HEK293 (cell line): Measurements from ENCODE around the gene GRHL3.

Experiments used
- CTCF ChIA-PET: fragments of 350-600 bp; formaldehyde crosslinking; extraction: SDS; loops from one replicate; lab custom pipeline; 2021; ENCODE audit warnings: antibody characterized with exemption; lab: Yijun Ruan, JAX
- POLR2A ChIA-PET: fragments of 300-600 bp; formaldehyde crosslinking; extraction: SDS; loops from one replicate; lab custom pipeline; 2020; ENCODE audit warnings: antibody characterized with exemption, inconsistent platforms; lab: Yijun Ruan, JAX
- H3K27ac ChIP-seq: fragments of 200-500 bp; sonication (Bioruptor generic); 2 replicates; pipeline ENCODE4 v1.5.1; 2014; ENCODE audit warnings: low read depth, low read length, control low read depth, inconsistent platforms; ENCODE audit errors: extremely low read depth
- H3K36me3 ChIP-seq, 2 experiments: fragments of 200-500 bp in 1 of 2; sonication (Bioruptor generic) in 1 of 2; 1 replicate in 1 of 2; 2 replicates in 1 of 2; pipeline ENCODE4 v1.5.1; 2014 to 2017; ENCODE audit warnings: inconsistent platforms in 2 of 2, low read length in 2 of 2; ENCODE audit not compliant: control insufficient read depth in 2 of 2, insufficient read depth in 1 of 2
- H3K4me1 ChIP-seq: fragments of 200-500 bp; sonication (Bioruptor generic); 2 replicates; pipeline ENCODE4 v1.5.1; 2014; ENCODE audit warnings: mild to moderate bottlenecking, low read length, inconsistent platforms; ENCODE audit not compliant: control insufficient read depth, insufficient read depth
- H3K4me3 ChIP-seq: 2 replicates; pipeline ENCODE4 v1.5.1; 2011; ENCODE audit warnings: low read depth, mild to moderate bottlenecking, control low read depth, low read length, moderate library complexity
- H3K9me3 ChIP-seq: fragments of 200-500 bp; sonication (Bioruptor generic); 2 replicates; pipeline ENCODE4 v1.5.1; 2014; ENCODE audit warnings: low read depth, low read length, inconsistent platforms; ENCODE audit not compliant: control insufficient read depth, insufficient read depth
- AEBP2 ChIP-seq: fragments of 450-650 bp; formaldehyde crosslinking; IDR thresholded peaks from 2 replicates; pipeline ENCODE4 v1.5.1; 2016; ENCODE audit warnings: missing biosample characterization, missing genetic modification characterization, borderline replicate concordance
- GLIS2 ChIP-seq: fragments of 450-650 bp; formaldehyde crosslinking; IDR thresholded peaks from 2 replicates; pipeline ENCODE4 v1.5.1; 2016; ENCODE audit warnings: missing biosample characterization, missing genetic modification characterization
- KLF1 ChIP-seq: fragments of 450-650 bp; formaldehyde crosslinking; IDR thresholded peaks from 2 replicates; pipeline ENCODE4 v1.5.1; 2016; ENCODE audit warnings: missing biosample characterization, missing genetic modification characterization
- MZF1 ChIP-seq: fragments of 450-650 bp; formaldehyde crosslinking; IDR thresholded peaks from 2 replicates; pipeline ENCODE4 v1.5.1; 2017; ENCODE audit warnings: missing biosample characterization, missing genetic modification characterization, borderline replicate concordance
- PATZ1 ChIP-seq: fragments of 450-650 bp; formaldehyde crosslinking; IDR thresholded peaks from 2 replicates; pipeline ENCODE4 v1.5.1; 2016; ENCODE audit warnings: missing biosample characterization, missing genetic modification characterization
- PRDM1 ChIP-seq: fragments of 450-650 bp; formaldehyde crosslinking; IDR thresholded peaks from 2 replicates; pipeline ENCODE4; 2016; ENCODE audit warnings: missing biosample characterization, missing genetic modification characterization
- PRDM6 ChIP-seq: fragments of 450-650 bp; formaldehyde crosslinking; IDR thresholded peaks from 2 replicates; pipeline ENCODE4 v1.5.1; 2017; ENCODE audit warnings: missing biosample characterization, missing genetic modification characterization
- SCRT1 ChIP-seq: fragments of 450-650 bp; formaldehyde crosslinking; IDR thresholded peaks from 2 replicates; pipeline ENCODE4 v1.5.1; 2016; ENCODE audit warnings: missing biosample characterization, missing genetic modification characterization, borderline replicate concordance
- SCRT2 ChIP-seq: fragments of 450-650 bp; formaldehyde crosslinking; IDR thresholded peaks from 2 replicates; pipeline ENCODE4 v1.5.1; 2016; ENCODE audit warnings: missing biosample characterization, missing genetic modification characterization
- SP7 ChIP-seq: fragments of 450-650 bp; formaldehyde crosslinking; IDR thresholded peaks from 2 replicates; pipeline ENCODE4 v1.5.1; 2016; ENCODE audit warnings: missing biosample characterization, missing genetic modification characterization
- TRIM28 ChIP-seq: IDR thresholded peaks from 2 replicates; pipeline ENCODE4 v1.6.1; 2011; ENCODE audit warnings: low read length, control low read depth, borderline replicate concordance
- ZBTB20 ChIP-seq: fragments of 450-650 bp; formaldehyde crosslinking; IDR thresholded peaks from 2 replicates; pipeline ENCODE4 v1.5.1; 2016; ENCODE audit warnings: missing biosample characterization, missing genetic modification characterization
- ZEB2 ChIP-seq: fragments of 450-650 bp; formaldehyde crosslinking; IDR thresholded peaks from 2 replicates; pipeline ENCODE4 v1.5.1; 2016; ENCODE audit warnings: missing biosample characterization, missing genetic modification characterization
- ZFP37 ChIP-seq: fragments of 450-650 bp; formaldehyde crosslinking; IDR thresholded peaks from 2 replicates; pipeline ENCODE4 v1.5.1; 2016; ENCODE audit warnings: missing biosample characterization, missing genetic modification characterization
- ZNF10 ChIP-seq: fragments of 450-650 bp; formaldehyde crosslinking; IDR thresholded peaks from 2 replicates; pipeline ENCODE4 v1.5.1; 2017; ENCODE audit warnings: missing biosample characterization, missing genetic modification characterization
- ZNF2 ChIP-seq: fragments of 450-650 bp; formaldehyde crosslinking; IDR thresholded peaks from 2 replicates; pipeline ENCODE4 v1.5.1; 2016; ENCODE audit warnings: missing biosample characterization, missing genetic modification characterization
- ZNF274 ChIP-seq, 2 experiments: fragments of 200-500 bp in 1 of 2; fragments of 450-650 bp in 1 of 2; sonication (Bioruptor generic) in 1 of 2; formaldehyde crosslinking in 1 of 2; IDR thresholded peaks; 2 replicates each; pipeline versions ENCODE4 v1.5.1 to v1.6.1; 2014 to 2016; ENCODE audit warnings: borderline replicate concordance in 1 of 2, inconsistent platforms in 1 of 2, low read length in 1 of 2, missing biosample characterization in 1 of 2, missing genetic modification characterization in 1 of 2
- ZNF335 ChIP-seq: fragments of 450-650 bp; formaldehyde crosslinking; conservative IDR thresholded peaks from 2 replicates; pipeline ENCODE4 v1.5.1; 2016; ENCODE audit warnings: missing biosample characterization, missing genetic modification characterization
- ZNF341 ChIP-seq: fragments of 450-650 bp; formaldehyde crosslinking; IDR thresholded peaks from 2 replicates; pipeline ENCODE4; 2016; ENCODE audit warnings: low read depth, missing biosample characterization, missing genetic modification characterization
- ZNF391 ChIP-seq: fragments of 450-650 bp; formaldehyde crosslinking; IDR thresholded peaks from 2 replicates; pipeline ENCODE4 v1.5.1; 2016; ENCODE audit warnings: low read depth, missing biosample characterization, missing genetic modification characterization, borderline replicate concordance
- ZNF398 ChIP-seq: fragments of 450-650 bp; formaldehyde crosslinking; IDR thresholded peaks from 2 replicates; pipeline ENCODE4 v1.5.1; 2017; ENCODE audit warnings: missing biosample characterization, missing genetic modification characterization
- ZNF488 ChIP-seq: fragments of 450-650 bp; formaldehyde crosslinking; IDR thresholded peaks from 2 replicates; pipeline ENCODE4 v1.5.1; 2016; ENCODE audit warnings: missing biosample characterization, missing genetic modification characterization
- ZNF501 ChIP-seq: fragments of 450-650 bp; formaldehyde crosslinking; IDR thresholded peaks from 2 replicates; pipeline ENCODE4 v1.5.1; 2016; ENCODE audit warnings: missing biosample characterization, missing genetic modification characterization
- ZNF600 ChIP-seq: fragments of 450-650 bp; formaldehyde crosslinking; IDR thresholded peaks from 2 replicates; pipeline ENCODE4 v1.5.1; 2016; ENCODE audit warnings: missing biosample characterization, missing genetic modification characterization
- ZNF639 ChIP-seq: fragments of 450-650 bp; formaldehyde crosslinking; IDR thresholded peaks from 2 replicates; pipeline ENCODE4 v1.5.1; 2016; ENCODE audit warnings: missing biosample characterization, missing genetic modification characterization
- ZXDB ChIP-seq: fragments of 450-650 bp; formaldehyde crosslinking; IDR thresholded peaks from 2 replicates; pipeline ENCODE4 v1.5.1; 2016; ENCODE audit warnings: missing biosample characterization, missing genetic modification characterization

The GRHL3 gene

GRCh38 chr1:24319312-24319863 lies at the start of gene GRHL3:
TSS of gene GRHL3 (plus strand) at chr1:24319357. CDS start at chr1:24319552, 195 bp downstream.
- Histone ChIP-seq H3K4me1 (peaks cover 21% of the 10 kb centered on the region), H3K36me3 (no peaks in the 10 kb centered on the region), H3K27ac (peak within 1 kb of the TSS; percentile 6; the same call in 1 of the 2 replicates), H3K9me3 (no peaks in the 10 kb centered on the region), H3K4me3 (peak within 1 kb of the TSS; percentile 32)
- ChIA-PET POLR2A (interaction anchor here (0.8 to 0.9 kb wide), 2 partner anchors 24 to 33 kb away, joined by 4 to 8 read pairs; no protein-coding TSS in a partner anchor), CTCF (interaction anchor here (0.6 to 7.5 kb wide), 6 partner anchors 66 to 142 kb away, joined by 3 to 54 read pairs (median 10); no protein-coding TSS in a partner anchor)
- TF ChIP-seq ZFP37 (tag by site-specific recombination) = 0 out of 2 replicates have a peak, but pooled peaks have one; percentile 21
- TF ChIP-seq ZNF2 (tag by site-specific recombination) = peak; percentile 23; the same call in 1 of the 2 replicates
- TF ChIP-seq ZNF488 (tag by site-specific recombination) = no peak
- peak; percentile 78 for TF ChIP-seq ZNF398 (tag by site-specific recombination)
- 0 out of 2 replicates have a peak, but pooled peaks have one; percentile 17 for TF ChIP-seq SP7 (tag by site-specific recombination)
- TF ChIP-seq ZNF600 (tag by site-specific recombination) = 0 out of 2 replicates have a peak, but pooled peaks have one; percentile 21
- TF ChIP-seq ZBTB20 (tag by site-specific recombination) = peak; percentile 98
- peak; percentile 99 for TF ChIP-seq ZNF10 (tag by site-specific recombination)
- peak; percentile 81 for TF ChIP-seq TRIM28
- peak; percentile 70 for TF ChIP-seq ZNF335 (tag by site-specific recombination)
- TF ChIP-seq ZNF274 (IDR thresholded peaks at IDR 0.05; ENCODE audit: low read length) = no peak
- no peak for TF ChIP-seq ZNF274 (tag by site-specific recombination; IDR thresholded peaks at IDR 0.05; ENCODE audit: borderline replicate concordance)
- TF ChIP-seq SCRT2 (tag by site-specific recombination) = peak; percentile 100
- TF ChIP-seq AEBP2 (tag by site-specific recombination) = no peak
- no peak for TF ChIP-seq KLF1 (tag by site-specific recombination)
- TF ChIP-seq ZXDB = peak; percentile 72
- peak; percentile 99 for TF ChIP-seq SCRT1 (tag by site-specific recombination)
- peak; percentile 37; the same call in 1 of the 2 replicates for TF ChIP-seq ZNF341 (tag by site-specific recombination)
- TF ChIP-seq PRDM1 (tag by site-specific recombination) = peak; percentile 67
- TF ChIP-seq ZNF391 = no peak
- TF ChIP-seq ZNF639 (tag by site-specific recombination) = 0 out of 2 replicates have a peak, but pooled peaks have one; percentile 16
- TF ChIP-seq GLIS2 (tag by site-specific recombination) = peak; percentile 30; the same call in 1 of the 2 replicates
- no peak; the same call in 1 of the 2 replicates for TF ChIP-seq PATZ1 (tag by site-specific recombination)
- peak; percentile 36; the same call in 1 of the 2 replicates for TF ChIP-seq MZF1 (tag by site-specific recombination)
- peak; percentile 89 for TF ChIP-seq ZEB2
- TF ChIP-seq PRDM6 (tag by site-specific recombination) = peak; percentile 73
- TF ChIP-seq ZNF501 (tag by site-specific recombination) = 0 out of 2 replicates have a peak, but pooled peaks have one; percentile 60
